GM12874 (cell line): ENCODE measurements around the gene OPA1.

Source experiments
- CTCF ChIP-seq: IDR thresholded peaks from 2 replicates; pipeline ENCODE4 v1.5.1; 2011; ENCODE audit warnings: low read depth, mild to moderate bottlenecking, control low read depth, low read length, moderate library complexity; ENCODE audit not compliant: insufficient read depth

OPA1 gene

GRCh38 chr3:193743702-193744047, 150.7 kb downstream of the OPA1 start:
- TF ChIP-seq CTCF, result no peak

DNA sequence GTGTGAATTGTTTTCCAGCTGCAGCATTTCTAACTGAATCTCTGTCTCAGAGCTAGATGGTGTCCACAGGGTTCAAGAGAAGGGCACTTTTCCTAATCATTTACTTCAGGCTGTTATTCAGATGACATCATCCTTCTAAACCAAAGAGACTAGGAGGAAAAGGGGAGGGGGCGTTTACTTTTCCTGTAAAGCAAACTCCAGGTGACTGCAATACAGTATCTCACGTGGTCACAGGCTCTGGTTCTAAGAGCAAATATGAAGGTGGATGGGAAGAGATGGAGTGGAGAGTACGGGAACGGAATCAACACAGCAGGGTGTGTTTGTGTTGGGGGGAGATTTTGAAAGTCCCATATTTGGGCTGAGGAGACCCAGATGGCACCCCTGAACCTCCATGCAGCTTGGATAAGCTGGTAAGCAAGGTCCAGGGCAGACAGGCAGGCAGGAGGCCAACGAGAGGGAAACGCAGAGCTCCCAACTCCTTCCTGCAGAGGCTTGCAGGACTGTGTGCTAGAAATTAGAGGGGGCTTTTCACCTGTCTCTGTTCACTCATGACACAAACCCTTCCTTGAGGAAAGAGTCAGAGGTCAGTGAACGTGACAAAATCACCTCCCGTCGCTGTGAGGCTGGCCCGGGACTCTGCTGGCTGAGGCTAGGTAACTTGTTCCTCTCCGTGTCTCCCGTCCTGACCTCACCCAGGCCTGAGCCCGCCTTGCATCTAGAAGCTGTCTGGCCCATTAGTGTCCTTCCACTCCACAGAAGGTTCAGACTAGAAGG, 151.2 kb downstream of the OPA1 start:
- TF ChIP-seq CTCF, result no peak

DNA sequence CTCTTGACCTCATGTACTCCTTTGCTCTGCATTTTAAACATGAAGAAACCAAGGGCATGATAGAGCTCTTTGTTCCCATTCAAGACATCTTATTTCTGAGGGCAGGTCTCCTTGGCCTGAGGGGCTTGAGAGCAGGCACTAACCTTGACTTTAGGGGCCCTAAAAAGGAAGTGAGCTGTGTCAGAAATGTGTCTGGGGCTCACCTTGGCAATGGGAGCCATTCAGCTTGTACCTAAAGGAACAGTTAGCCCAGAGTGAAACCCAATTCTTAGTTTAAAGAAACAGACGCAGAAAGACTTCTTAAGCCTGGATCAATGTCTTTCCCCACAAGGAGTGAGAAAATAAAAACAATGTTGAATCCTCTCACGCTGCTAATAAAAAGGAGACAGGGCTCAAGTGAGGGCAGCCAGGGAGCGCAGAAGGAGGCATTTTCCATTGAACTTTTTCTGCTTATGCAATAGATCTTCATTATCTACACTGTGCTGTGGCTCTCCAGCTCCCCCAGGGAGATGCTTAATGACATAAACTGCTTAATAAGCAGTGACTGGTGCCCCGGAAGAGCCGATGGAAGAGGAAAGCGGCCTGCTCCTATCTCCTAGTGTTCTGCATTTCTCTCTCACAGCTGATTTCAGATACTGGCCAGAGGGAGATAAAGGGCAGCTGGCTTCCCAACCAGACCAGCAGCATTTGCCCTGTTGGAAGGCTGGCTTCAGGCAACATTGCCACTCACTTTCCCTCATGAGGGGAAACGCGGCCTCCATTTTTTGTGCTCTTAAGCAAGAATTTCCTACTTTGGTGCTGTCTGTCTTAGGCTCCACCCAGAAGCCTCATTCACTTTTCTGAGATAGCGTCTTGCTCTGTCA, 152.0 kb downstream of the OPA1 start:
- TF ChIP-seq CTCF, result no peak

GRCh38 chr3:193746832-193747231, 153.8 kb downstream of the OPA1 start:
- TF ChIP-seq CTCF, result no peak
